ENCODE measurements around the gene OSGIN1. TPM values are rescaled to one million over a fixed set of nuclear protein-coding genes. Genes with fewer than 3 reads are reported as not detected.

The OSGIN1 gene
- polyA plus RNA-seq, 10 donors = 0.14 to 1.1 (median 0.47) TPM

- DNase-seq = no peak
Observed at GRCh38 chr16:83970430-83970815, 17.4 kb downstream of the OSGIN1 start.

GRCh38 chr16:83971165-83972130, 18.4 kb downstream of the OSGIN1 start:
- DNase-seq = no peak

GRCh38 chr16:83972256-83973008, 19.4 kb downstream of the OSGIN1 start:
- DNase-seq = no peak

GRCh38 chr16:83973077-83973476, 20.0 kb downstream of the OSGIN1 start:
- no peak for DNase-seq

- DNase-seq = no peak
Observed at GRCh38 chr16:83973581-83974385, 20.7 kb downstream of the OSGIN1 start.

GRCh38 chr16:83974475-83974874, 21.4 kb downstream of the OSGIN1 start:
- DNase-seq = no peak

- no peak for DNase-seq
Observed at GRCh38 chr16:83975590-83976260, 22.7 kb downstream of the OSGIN1 start.

- DNase-seq = no peak
Observed at GRCh38 chr16:83977056-83977815, 24.2 kb downstream of the OSGIN1 start.

- no peak for DNase-seq
Observed at GRCh38 chr16:83978401-83978904, 25.4 kb downstream of the OSGIN1 start.

GRCh38 chr16:83979441-83979840, 26.4 kb downstream of the OSGIN1 start:
- DNase-seq = no peak

- no peak for DNase-seq
Observed at GRCh38 chr16:83980794-83981193, 27.8 kb downstream of the OSGIN1 start.

GRCh38 chr16:83981799-83982198, 28.8 kb downstream of the OSGIN1 start:
- no peak for DNase-seq

- DNase-seq = no peak
Observed at GRCh38 chr16:83983491-83983890, 30.5 kb downstream of the OSGIN1 start.

GRCh38 chr16:83989300-83989699, 36.3 kb downstream of the OSGIN1 start:
- no peak for DNase-seq

GRCh38 chr16:83990492-83990891, 37.5 kb downstream of the OSGIN1 start:
- no peak for DNase-seq

GRCh38 chr16:83992624-83993023, 39.6 kb downstream of the OSGIN1 start:
- peak in 2 of 3 donors; percentile 19 to 56 for DNase-seq

GRCh38 chr16:83994087-83994486, 41.0 kb downstream of the OSGIN1 start:
- peak in 1 of 3 donors; percentile 45 for DNase-seq

- no peak for DNase-seq
Observed at GRCh38 chr16:83994703-83995102, 41.7 kb downstream of the OSGIN1 start.

- no peak for DNase-seq
Observed at GRCh38 chr16:83995754-83996153, 42.7 kb downstream of the OSGIN1 start.

Measured in muscle of back (tissue), 11 donors.